CD4-positive, CD25-positive, alpha-beta regulatory T cell (primary cell): ENCODE results near the gene TRAF3. TPM values are rescaled to one million over a fixed set of nuclear protein-coding genes. Genes with fewer than 3 reads are reported as not detected.
"Not testable (repeated sequence)": the region's sequence is repeated elsewhere in the genome, so short reads cannot be mapped to it uniquely, and the experiment has no call there.

Source experiments
- ATAC-seq, 2 donors: fragments of 150-1000 bp; cut with Tn5 transposase; one replicate each; pipeline ENCODE4 v1.10.0; 2021; ENCODE audit warnings: low read depth in 2 of 2, moderate number of reproducible peaks in 2 of 2, moderate library complexity in 1 of 2
- DNase-seq, 3 donors: peaks; one replicate each; pipeline versions ENCODE4 v3.0.0 to v3.0.0-alpha.2; 2012 to 2022; ENCODE audit warnings: mixed read lengths in 1 of 3
- H3K27ac ChIP-seq: one replicate; pipeline ENCODE4 v1.7.0; 2013; ENCODE audit warnings: mild to moderate bottlenecking, low read length; ENCODE audit not compliant: insufficient read depth, poor library complexity, severe bottlenecking
- H3K27me3 ChIP-seq: one replicate; pipeline ENCODE4 v1.7.0; 2013; ENCODE audit warnings: low read length; ENCODE audit not compliant: control insufficient read depth, insufficient read depth
- H3K36me3 ChIP-seq: one replicate; pipeline ENCODE4 v1.7.0; 2013; ENCODE audit warnings: mild to moderate bottlenecking, low read length, moderate library complexity; ENCODE audit not compliant: control insufficient read depth, insufficient read depth
- H3K4me1 ChIP-seq: 2 replicates; pipeline ENCODE4 v1.7.0; 2013; ENCODE audit warnings: mild to moderate bottlenecking, low read length; ENCODE audit not compliant: insufficient read depth, control insufficient read depth, poor library complexity, severe bottlenecking
- H3K4me3 ChIP-seq: one replicate; pipeline ENCODE4 v1.7.0; 2013; ENCODE audit warnings: low read depth, mild to moderate bottlenecking, low read length, moderate library complexity
- H3K9me3 ChIP-seq, 2 experiments: 1 replicate in 1 of 2; 2 replicates in 1 of 2; pipeline ENCODE4 v1.7.0; 2013; ENCODE audit warnings: low read length in 2 of 2, mild to moderate bottlenecking in 1 of 2, moderate library complexity in 1 of 2; ENCODE audit not compliant: control insufficient read depth in 2 of 2
- H3K27ac Mint-ChIP-seq, 3 donors: one replicate each; pipeline ENCODE4 v1.8.0; 2020 to 2022; ENCODE audit warnings: mild to moderate bottlenecking in 3 of 3, mixed read lengths in 3 of 3, moderate library complexity in 2 of 3
- H3K27me3 Mint-ChIP-seq: one replicate; pipeline ENCODE4 v1.8.0; 2022; ENCODE audit warnings: mild to moderate bottlenecking, mixed read lengths
- H3K36me3 Mint-ChIP-seq: one replicate; pipeline ENCODE4 v1.8.0; 2020; ENCODE audit warnings: mixed read lengths
- H3K4me1 Mint-ChIP-seq, 4 donors: one replicate each; pipeline ENCODE4 v1.8.0; 2020 to 2022; ENCODE audit warnings: mixed read lengths in 4 of 4, mild to moderate bottlenecking in 1 of 4
- H3K4me3 Mint-ChIP-seq, 4 donors: one replicate each; pipeline ENCODE4 v1.8.0; 2020 to 2022; ENCODE audit warnings: mild to moderate bottlenecking in 4 of 4, mixed read lengths in 4 of 4, moderate library complexity in 3 of 4
- H3K9me3 Mint-ChIP-seq, 7 donors: one replicate each; pipeline ENCODE4 v1.8.0; 2020 to 2022; ENCODE audit warnings: mixed read lengths in 7 of 7, mild to moderate bottlenecking in 3 of 7, moderate library complexity in 2 of 7
- polyA plus RNA-seq, 4 donors: library from polyadenylated mRNA; unstranded; fragments of 300-500 nt; fragmentation: Illumina TruSeq; gene quantifications; one replicate each; pipeline ENCODE4 v1.2.3, GENCODE V29; 2021
- total RNA-seq: library from RNA; stranded (reverse); gene quantifications from one replicate; pipeline ENCODE4 v1.2.3, GENCODE V29; 2022

The TRAF3 gene
- total and polyA plus RNA-seq, 5 donors from 2014 or later, result 17.7 to 71.2 (median 22.5) TPM

DNA sequence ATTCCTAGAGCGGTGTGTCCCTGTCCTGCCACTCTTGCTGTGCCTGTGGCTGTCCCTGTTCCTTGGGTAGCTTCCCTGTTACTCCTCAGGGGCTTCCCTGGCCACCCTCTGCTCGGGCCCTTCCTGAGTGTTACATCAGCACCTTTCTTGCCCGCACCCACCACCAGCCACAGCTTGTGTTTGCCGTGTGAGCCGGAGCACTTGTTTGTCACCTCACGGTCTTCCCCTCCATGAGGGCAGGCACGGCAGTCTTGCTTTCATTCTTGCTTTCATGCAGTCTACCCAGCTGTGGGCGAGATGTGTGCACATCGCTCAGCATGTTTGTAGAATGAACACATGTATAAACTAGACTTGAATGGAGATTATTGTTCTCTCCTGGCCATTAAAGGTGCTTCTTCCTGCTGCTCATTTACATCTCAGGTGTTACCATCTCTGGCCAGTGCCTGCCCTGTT lies 42.0 kb downstream of the TRAF3 start:
- peak; percentile 81 to 84 for ATAC-seq
- Histone ChIP-seq H3K9me3 (no peaks in the 10 kb centered on the region), H3K27me3 (no peaks in the 10 kb centered on the region), H3K4me1 (peaks cover 76% of the 10 kb centered on the region), H3K4me3 (peak overlapping the region; percentile 86), H3K36me3 (peaks cover 7% of the 10 kb centered on the region), H3K27ac (peak overlapping the region; percentile 83)
- H3K9me3 Mint-ChIP-seq, result no peaks in the 10 kb centered on the region
- peak overlapping the region; percentile 90 to 97 (median 97) for H3K27ac Mint-ChIP-seq
- H3K4me3 Mint-ChIP-seq, result peak overlapping the region; percentile 59 to 91 (median 78)
- peaks cover 28% of the 10 kb centered on the region for H3K36me3 Mint-ChIP-seq
- DNase-seq, result peak; percentile 43 to 89 (median 53)
- H3K27me3 Mint-ChIP-seq, result no peaks in the 10 kb centered on the region
- peaks cover 52 to 93% (median 65%) of the 10 kb centered on the region in 4 donors for H3K4me1 Mint-ChIP-seq

DNA sequence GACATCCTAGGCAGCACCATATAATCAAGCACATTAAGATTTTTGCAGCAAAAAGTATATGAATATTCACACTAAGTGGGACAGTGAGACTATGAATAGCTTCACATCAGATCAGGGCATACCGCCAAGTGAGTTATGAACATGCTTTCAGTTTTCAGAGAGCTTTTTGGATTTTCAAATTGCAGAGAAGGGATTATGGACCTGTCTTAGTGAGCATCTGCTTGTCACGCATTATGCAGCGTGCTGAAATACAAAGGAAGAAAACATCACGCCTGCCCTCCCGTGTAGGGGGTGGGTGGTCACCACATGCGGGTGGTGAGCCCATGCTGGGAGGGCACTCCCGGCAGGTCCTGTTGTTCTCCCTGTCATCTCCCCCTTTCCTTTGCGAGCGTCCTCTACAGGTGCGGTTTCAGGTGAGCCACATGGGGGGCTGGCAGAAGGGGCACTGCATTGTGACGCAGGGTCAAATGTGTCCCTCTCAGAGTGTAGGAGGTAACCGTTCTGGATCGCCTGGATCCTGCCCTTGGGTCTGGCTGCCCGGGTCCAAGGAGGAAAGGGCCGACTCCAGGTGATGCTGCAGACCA lies 42.6 kb downstream of the TRAF3 start:
- no peaks in the 10 kb centered on the region for H3K27me3 ChIP-seq
- no peaks in the 10 kb centered on the region for H3K27me3 Mint-ChIP-seq
- H3K4me1 ChIP-seq, result peaks cover 78% of the 10 kb centered on the region
- peak overlapping the region; percentile 86 for H3K4me3 ChIP-seq
- peaks cover 23% of the 10 kb centered on the region for H3K36me3 Mint-ChIP-seq
- peak overlapping the region; percentile 90 to 97 (median 97) for H3K27ac Mint-ChIP-seq
- H3K9me3 ChIP-seq, result no peaks in the 10 kb centered on the region
- peak overlapping the region; percentile 59 to 91 (median 78) for H3K4me3 Mint-ChIP-seq
- DNase-seq (no peak), ATAC-seq (peak in 1 of 2 donors; percentile 13)
- H3K27ac ChIP-seq, result peak overlapping the region; percentile 83
- H3K36me3 ChIP-seq, result peaks cover 7% of the 10 kb centered on the region
- peaks cover 58 to 93% (median 70%) of the 10 kb centered on the region in 4 donors for H3K4me1 Mint-ChIP-seq
- no peaks in the 10 kb centered on the region for H3K9me3 Mint-ChIP-seq

DNA sequence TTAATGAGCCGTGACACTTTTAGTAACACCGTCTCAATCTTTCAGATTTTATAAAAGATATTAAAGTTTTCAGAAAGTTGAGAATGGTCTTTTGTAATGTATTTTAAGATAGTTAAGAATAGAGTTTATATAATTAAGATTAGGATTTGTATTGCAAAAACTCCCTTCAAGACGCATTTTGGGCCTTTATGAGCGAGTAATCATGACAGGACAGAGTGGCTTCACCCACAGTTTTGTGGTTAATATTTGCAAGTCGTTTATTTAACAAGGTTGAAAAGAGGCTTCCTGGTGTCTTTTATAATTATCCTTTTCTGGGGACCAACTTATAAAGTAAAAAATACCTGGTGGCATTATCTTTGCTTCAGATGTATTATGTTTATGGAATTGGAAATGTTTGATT lies 44.0 kb downstream of the TRAF3 start:
- H3K4me1 ChIP-seq, result peaks cover 82% of the 10 kb centered on the region
- DNase-seq, result peak in 1 of 3 donors; percentile 30
- no peaks in the 10 kb centered on the region for H3K9me3 Mint-ChIP-seq

DNA sequence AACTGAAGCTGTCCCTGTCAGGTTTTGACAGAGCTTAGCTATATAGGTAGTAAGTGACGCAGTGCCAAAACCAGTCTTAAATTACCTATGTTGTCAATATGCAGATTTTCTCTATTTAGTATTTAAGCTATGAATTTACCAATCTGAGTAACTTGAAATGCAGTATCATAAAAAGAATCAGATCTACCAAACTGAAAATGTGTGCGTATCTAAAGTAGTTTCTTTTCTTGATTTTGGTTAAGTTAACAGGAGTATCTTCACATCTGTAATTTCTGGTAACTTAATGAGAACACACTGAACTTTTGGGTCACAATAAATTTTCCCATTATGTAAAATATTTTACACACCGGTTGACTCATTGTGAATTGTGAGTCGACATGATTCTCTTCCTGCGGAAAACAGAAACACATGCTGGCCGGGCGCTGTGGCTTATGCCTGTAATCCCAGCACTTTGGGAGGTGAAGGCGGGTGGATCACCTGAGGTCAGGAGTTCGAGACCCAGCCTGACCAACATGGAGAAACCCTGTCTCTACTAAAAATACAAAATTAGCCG lies 45.1 kb downstream of the TRAF3 start:
- Histone ChIP-seq H3K4me1 (peaks cover 80% of the 10 kb centered on the region), H3K4me3 (peak overlapping the region; percentile 63), H3K27me3 (no peaks in the 10 kb centered on the region), H3K27ac (peak overlapping the region; percentile 83), H3K9me3 (no peaks in the 10 kb centered on the region), H3K36me3 (peaks cover 2% of the 10 kb centered on the region)
- peak in 1 of 3 donors; percentile 44 for DNase-seq
- no peaks in the 10 kb centered on the region for H3K27me3 Mint-ChIP-seq
- no peaks in the 10 kb centered on the region for H3K9me3 Mint-ChIP-seq
- H3K27ac Mint-ChIP-seq, result peak overlapping the region; percentile 51 to 89 (median 71)
- no peak for ATAC-seq
- H3K36me3 Mint-ChIP-seq, result peaks cover 15% of the 10 kb centered on the region
- peak overlapping the region; percentile 51 to 90 (median 67) for H3K4me3 Mint-ChIP-seq
- H3K4me1 Mint-ChIP-seq, result peaks cover 49 to 93% (median 64%) of the 10 kb centered on the region in 4 donors

More for the DNA sequence above, 44.0 kb downstream of the TRAF3 start:
- peaks cover 58 to 95% (median 69%) of the 10 kb centered on the region in 4 donors for H3K4me1 Mint-ChIP-seq
- H3K27ac Mint-ChIP-seq, result peak overlapping the region in 2 of 3 donors; percentile 62 to 69
- H3K4me3 Mint-ChIP-seq, result peak overlapping the region; percentile 73 to 89 (median 82)
- no peaks in the 10 kb centered on the region for H3K27me3 ChIP-seq
- H3K27ac ChIP-seq, result peak overlapping the region; percentile 83
- no peaks in the 10 kb centered on the region for H3K9me3 ChIP-seq
- H3K36me3 ChIP-seq, result peaks cover 7% of the 10 kb centered on the region
- H3K4me3 ChIP-seq, result peak overlapping the region; percentile 73
- H3K27me3 Mint-ChIP-seq, result no peaks in the 10 kb centered on the region
- peaks cover 20% of the 10 kb centered on the region for H3K36me3 Mint-ChIP-seq
- ATAC-seq, result no peak

DNA sequence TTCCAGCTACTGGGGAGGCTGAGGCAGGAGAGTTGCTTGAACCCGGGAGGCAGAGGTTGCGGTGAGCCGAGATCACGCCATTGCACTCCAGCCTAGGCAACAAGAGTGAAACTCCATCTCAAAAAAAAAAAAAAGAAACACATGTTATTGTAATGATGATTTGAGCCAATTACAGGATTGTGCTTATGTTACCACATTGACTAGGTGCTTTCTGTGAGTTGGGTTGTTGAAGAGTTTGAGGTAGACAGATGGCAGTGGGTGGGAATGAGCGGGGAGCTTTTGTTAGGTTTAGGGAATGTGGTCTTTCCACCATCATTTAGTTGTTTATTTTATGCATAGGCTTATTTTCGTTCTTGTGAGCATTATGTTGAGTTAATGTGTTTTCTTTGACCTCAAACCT lies 45.6 kb downstream of the TRAF3 start:
- not testable (repeated sequence) for H3K27me3 Mint-ChIP-seq, H3K27me3 ChIP-seq, H3K9me3 ChIP-seq, H3K36me3 ChIP-seq, DNase-seq, ATAC-seq, H3K9me3 Mint-ChIP-seq
- Mint-ChIP-seq H3K4me1 (peaks cover 45 to 93% (median 62%) of the 10 kb centered on the region in 4 donors), H3K27ac (peak overlapping the region; percentile 51 to 89 (median 88)), H3K4me3 (peak overlapping the region; percentile 51 to 90 (median 67)), H3K36me3 (peaks cover 15% of the 10 kb centered on the region)
- H3K4me3 ChIP-seq, result peak overlapping the region; percentile 60
- H3K27ac ChIP-seq, result peak overlapping the region; percentile 83
- H3K4me1 ChIP-seq, result peaks cover 78% of the 10 kb centered on the region

DNA sequence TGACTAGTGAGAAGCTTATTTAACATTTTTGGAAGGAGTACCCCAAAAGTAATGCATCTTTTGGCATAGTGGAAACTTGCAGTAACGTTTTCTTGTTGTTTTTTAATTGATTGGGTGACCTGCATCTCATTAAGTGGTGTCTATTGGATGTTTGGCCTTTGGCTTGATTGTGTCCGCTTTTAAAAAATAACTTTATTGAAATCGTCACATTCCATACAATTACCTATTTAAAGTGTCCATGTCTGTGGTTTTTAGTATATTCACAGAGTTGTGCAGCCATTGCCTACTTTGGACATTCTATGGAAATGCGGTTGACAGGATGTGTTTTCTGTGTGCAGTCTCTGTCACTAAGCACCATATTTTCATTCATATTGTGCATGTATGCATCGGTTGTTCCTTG lies 46.3 kb downstream of the TRAF3 start:
- no peak overlapping the region for H3K4me3 ChIP-seq
- peak overlapping the region in 1 of 4 donors; percentile 65 for H3K4me3 Mint-ChIP-seq
- peak overlapping the region; percentile 83 for H3K27ac ChIP-seq
- H3K27ac Mint-ChIP-seq, result peak overlapping the region in 1 of 3 donors; percentile 89
- H3K36me3 Mint-ChIP-seq, result peaks cover 18% of the 10 kb centered on the region
- no peaks in the 10 kb centered on the region for H3K27me3 Mint-ChIP-seq
- H3K9me3 Mint-ChIP-seq, result no peaks in the 10 kb centered on the region
- DNase-seq (no peak), ATAC-seq (no peak)
- H3K9me3 ChIP-seq, result no peaks in the 10 kb centered on the region
- peaks cover 42 to 93% (median 62%) of the 10 kb centered on the region in 4 donors for H3K4me1 Mint-ChIP-seq
- peaks cover 77% of the 10 kb centered on the region for H3K4me1 ChIP-seq
- peaks cover 3% of the 10 kb centered on the region for H3K36me3 ChIP-seq
- no peaks in the 10 kb centered on the region for H3K27me3 ChIP-seq

DNA sequence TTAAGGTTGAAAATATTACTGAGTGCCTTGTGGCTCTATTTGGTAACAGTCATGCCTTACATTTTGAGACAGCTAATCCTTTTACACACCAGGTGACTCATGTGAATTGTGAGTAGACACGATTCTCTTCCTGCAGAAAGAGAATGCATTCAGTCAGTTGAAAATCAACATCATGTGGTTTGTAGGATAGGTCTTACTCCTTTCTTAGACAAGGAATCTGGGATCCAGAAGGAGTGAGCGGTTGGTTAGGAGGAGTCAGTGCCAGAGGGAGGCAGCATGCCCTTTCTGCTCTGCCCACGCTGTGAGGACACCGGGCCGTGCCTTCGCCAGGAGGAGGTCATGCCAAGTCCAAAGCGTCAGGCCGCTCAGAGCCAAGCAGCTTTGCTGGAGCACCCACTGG lies 47.6 kb downstream of the TRAF3 start:
- peak overlapping the region in 1 of 4 donors; percentile 65 for H3K4me3 Mint-ChIP-seq
- Histone ChIP-seq H3K4me1 (peaks cover 72% of the 10 kb centered on the region), H3K27ac (no peak overlapping the region), H3K36me3 (peaks cover 3% of the 10 kb centered on the region), H3K4me3 (no peak overlapping the region), H3K27me3 (no peaks in the 10 kb centered on the region), H3K9me3 (no peaks in the 10 kb centered on the region)
- H3K9me3 Mint-ChIP-seq, result no peaks in the 10 kb centered on the region
- no peak for ATAC-seq
- peak overlapping the region; percentile 51 to 79 (median 76) for H3K27ac Mint-ChIP-seq
- no peak for DNase-seq
- H3K36me3 Mint-ChIP-seq, result peaks cover 11% of the 10 kb centered on the region
- peaks cover 42 to 94% (median 65%) of the 10 kb centered on the region in 4 donors for H3K4me1 Mint-ChIP-seq
- H3K27me3 Mint-ChIP-seq, result no peaks in the 10 kb centered on the region
